GM18511 (cell line): ENCODE results near the gene CLEC20A.

Experiments
- ATAC-seq: cut with Tn5 transposase; IDR thresholded peaks from one replicate; pipeline ENCODE4 v1.9.1; 2021; ENCODE audit warnings: mild to moderate bottlenecking, moderate library complexity; ENCODE audit not compliant: unreplicated experiment

Gene CLEC20A

GRCh38 chr1:178477841-178478240, 18.9 kb downstream of the CLEC20A start:
- no peak for ATAC-seq

GRCh38 chr1:178477373-178477772, 19.4 kb downstream of the CLEC20A start:
- ATAC-seq = no peak

- no peak for ATAC-seq
Observed at GRCh38 chr1:178472531-178472930, 24.2 kb downstream of the CLEC20A start.

- ATAC-seq = no peak
Observed at GRCh38 chr1:178470411-178470960, 26.3 kb downstream of the CLEC20A start.

- no peak for ATAC-seq
Observed at GRCh38 chr1:178467837-178468236, 28.9 kb downstream of the CLEC20A start.

- no peak for ATAC-seq
Observed at GRCh38 chr1:178465011-178465410, 31.8 kb downstream of the CLEC20A start.

GRCh38 chr1:178464566-178464965, 32.2 kb downstream of the CLEC20A start:
- ATAC-seq = no peak

GRCh38 chr1:178464141-178464540, 32.6 kb downstream of the CLEC20A start:
- no peak for ATAC-seq

- ATAC-seq = no peak
Observed at GRCh38 chr1:178461701-178462100, 35.1 kb downstream of the CLEC20A start.

GRCh38 chr1:178461104-178461503, 35.7 kb downstream of the CLEC20A start:
- ATAC-seq = no peak

- no peak for ATAC-seq
Observed at GRCh38 chr1:178458203-178458602, 38.6 kb downstream of the CLEC20A start.

- no peak for ATAC-seq
Observed at GRCh38 chr1:178457651-178458050, 39.1 kb downstream of the CLEC20A start.

- ATAC-seq = no peak
Observed at GRCh38 chr1:178456472-178456871, 40.3 kb downstream of the CLEC20A start.

GRCh38 chr1:178452013-178452412, 44.8 kb downstream of the CLEC20A start:
- ATAC-seq = no peak

GRCh38 chr1:178451529-178451928, 45.2 kb downstream of the CLEC20A start:
- ATAC-seq = no peak

- no peak for ATAC-seq
Observed at GRCh38 chr1:178450871-178451270, 45.9 kb downstream of the CLEC20A start.

GRCh38 chr1:178442925-178443324, 53.8 kb downstream of the CLEC20A start:
- ATAC-seq = no peak

GRCh38 chr1:178438432-178438831, 58.3 kb downstream of the CLEC20A start:
- ATAC-seq = no peak

- no peak for ATAC-seq
Observed at GRCh38 chr1:178436899-178437298, 59.9 kb downstream of the CLEC20A start.

- no peak for ATAC-seq
Observed at GRCh38 chr1:178434899-178435435, 61.8 kb downstream of the CLEC20A start.

- no peak for ATAC-seq
Observed at GRCh38 chr1:178434360-178434759, 62.4 kb downstream of the CLEC20A start.
